HFF-Myc (cell line): Measurements from ENCODE around the gene LRRC52.
A peak's percentile ranks its signal among the peaks of the same experiment; 100 is the strongest.
"Not testable (repeated sequence)": the region's sequence is repeated elsewhere in the genome, so short reads cannot be mapped to it uniquely, and the experiment has no call there.

Experiments
- DNase-seq: peaks from one replicate; pipeline ENCODE4 v3.0.0-alpha.2; 2011; ENCODE audit warnings: low read depth; ENCODE audit errors: extremely low read depth
- H3K4me3 ChIP-seq: replicated peaks from 2 replicates; pipeline ENCODE4 v1.5.1; 2011; ENCODE audit warnings: low read depth, mild to moderate bottlenecking, control low read depth, low read length
- CTCF ChIP-seq: IDR thresholded peaks from 2 replicates; pipeline ENCODE4 v1.5.1; 2012; ENCODE audit warnings: mild to moderate bottlenecking, low read depth, low read length, control low read depth; ENCODE audit errors: missing control alignments

The LRRC52 gene

GRCh38 chr1:165597883-165598675 lies 54.3 kb downstream of the LRRC52 start:
- H3K4me3 ChIP-seq = peak overlapping the region; percentile 40
- DNase-seq = peak; percentile 90
- TF ChIP-seq CTCF = no peak

- TF ChIP-seq CTCF = no peak
- H3K4me3 ChIP-seq = peak overlapping the region; percentile 40
- DNase-seq = no peak
Observed at GRCh38 chr1:165598676-165599059, 54.9 kb downstream of the LRRC52 start.

GRCh38 chr1:165600793-165601192 lies 57.0 kb downstream of the LRRC52 start:
- no peak for TF ChIP-seq CTCF
- no peak overlapping the region for H3K4me3 ChIP-seq
- no peak for DNase-seq

GRCh38 chr1:165603810-165604209 lies 60.0 kb downstream of the LRRC52 start:
- no peak for TF ChIP-seq CTCF
- no peak overlapping the region for H3K4me3 ChIP-seq
- DNase-seq = no peak

- no peak overlapping the region for H3K4me3 ChIP-seq
- DNase-seq = no peak
- TF ChIP-seq CTCF = no peak
Observed at GRCh38 chr1:165605246-165605645, 61.4 kb downstream of the LRRC52 start.

GRCh38 chr1:165606676-165607075 lies 62.9 kb downstream of the LRRC52 start:
- not testable (repeated sequence) for DNase-seq, H3K4me3 ChIP-seq

GRCh38 chr1:165610866-165611265 lies 67.1 kb downstream of the LRRC52 start:
- no peak overlapping the region for H3K4me3 ChIP-seq
- TF ChIP-seq CTCF = no peak

More at GRCh38 chr1:165610866-165611265, 67.1 kb downstream of the LRRC52 start:
- no peak for DNase-seq
